ENCODE measurements around the gene MTHFD1L. TPM values are rescaled to one million over a fixed set of nuclear protein-coding genes. Genes with fewer than 3 reads are reported as not detected.

MTHFD1L gene
- total RNA-seq, 4 donors from 2014 or later = 0.35 to 1.6 (median 0.59) TPM; not detected in 1

GRCh38 chr6:151128763-151129370 lies 263.4 kb downstream of the MTHFD1L start:
- no peak overlapping the region for H3K27ac ChIP-seq
- H3K36me3 ChIP-seq = no peaks in the 10 kb centered on the region
- DNase-seq = no peak
- H3K4me3 ChIP-seq = no peak overlapping the region
- in situ Hi-C loops (cut with MboI; ENCODE audit: low sequenced_read_pairs in 4 of 4) = no loop called here
- no peak for TF ChIP-seq POLR2A (IDR thresholded peaks at IDR 0.05)
- no peak for TF ChIP-seq CTCF (IDR thresholded peaks at IDR 0.05 in 4 of 5, conservative IDR thresholded peaks at IDR 0.05 in 1 of 5)
- H3K27me3 ChIP-seq = no peaks in the 10 kb centered on the region
- intact Hi-C loops (cut with DNase I; ENCODE audit: low total_unique reads) = no loop called here
- H3K9me3 ChIP-seq = no peaks in the 10 kb centered on the region
- H3K4me1 ChIP-seq = no peaks in the 10 kb centered on the region
- ATAC-seq = no peak

GRCh38 chr6:151130329-151130728 lies 264.8 kb downstream of the MTHFD1L start:
- intact Hi-C loops (cut with DNase I; ENCODE audit: low total_unique reads) (no loop called here), in situ Hi-C loops (cut with MboI; ENCODE audit: low sequenced_read_pairs in 4 of 4) (no loop called here)
- no peak for ATAC-seq

GRCh38 chr6:151131324-151132007 lies 266.0 kb downstream of the MTHFD1L start:
- no peaks in the 10 kb centered on the region for H3K9me3 ChIP-seq
- in situ Hi-C loops (cut with MboI; ENCODE audit: low sequenced_read_pairs in 4 of 4) = no loop called here
- no peaks in the 10 kb centered on the region for H3K27me3 ChIP-seq
- no peak for TF ChIP-seq POLR2A (IDR thresholded peaks at IDR 0.05)
- no peak for TF ChIP-seq CTCF (IDR thresholded peaks at IDR 0.05 in 4 of 5, conservative IDR thresholded peaks at IDR 0.05 in 1 of 5)
- H3K36me3 ChIP-seq = no peaks in the 10 kb centered on the region
- no peak for DNase-seq
- no peak overlapping the region for H3K4me3 ChIP-seq
- H3K4me1 ChIP-seq = no peaks in the 10 kb centered on the region
- ATAC-seq = no peak
- intact Hi-C loops (cut with DNase I; ENCODE audit: low total_unique reads) = no loop called here
- H3K27ac ChIP-seq = no peak overlapping the region

More at GRCh38 chr6:151130329-151130728, 264.8 kb downstream of the MTHFD1L start:
- DNase-seq = no peak
- H3K4me3 ChIP-seq = no peak overlapping the region
- no peak for TF ChIP-seq POLR2A (IDR thresholded peaks at IDR 0.05)
- TF ChIP-seq CTCF (IDR thresholded peaks at IDR 0.05 in 4 of 5, conservative IDR thresholded peaks at IDR 0.05 in 1 of 5) = no peak
- H3K4me1 ChIP-seq = no peaks in the 10 kb centered on the region
- no peaks in the 10 kb centered on the region for H3K9me3 ChIP-seq
- H3K27ac ChIP-seq = no peak overlapping the region
- no peaks in the 10 kb centered on the region for H3K27me3 ChIP-seq
- H3K36me3 ChIP-seq = no peaks in the 10 kb centered on the region

- DNase-seq (no peak), ATAC-seq (peak in 1 of 2 donors; percentile 46)
- Histone ChIP-seq H3K4me1 (no peaks in the 10 kb centered on the region), H3K9me3 (no peaks in the 10 kb centered on the region), H3K27me3 (no peaks in the 10 kb centered on the region), H3K36me3 (no peaks in the 10 kb centered on the region), H3K27ac (no peak overlapping the region), H3K4me3 (no peak overlapping the region)
- in situ Hi-C loops (cut with MboI; ENCODE audit: low sequenced_read_pairs in 4 of 4) = no loop called here
- no peak for TF ChIP-seq POLR2A (IDR thresholded peaks at IDR 0.05)
- intact Hi-C loops (cut with DNase I; ENCODE audit: low total_unique reads) = no loop called here
Observed at GRCh38 chr6:151136141-151136755, 270.7 kb downstream of the MTHFD1L start.

GRCh38 chr6:151137542-151137941 lies 272.0 kb downstream of the MTHFD1L start:
- H3K4me1 ChIP-seq = peaks cover 0 to 5% of the 10 kb centered on the region in 2 donors
- no peak for ATAC-seq
- TF ChIP-seq CTCF (IDR thresholded peaks at IDR 0.05 in 4 of 5, conservative IDR thresholded peaks at IDR 0.05 in 1 of 5) = no peak
- TF ChIP-seq POLR2A (IDR thresholded peaks at IDR 0.05) = no peak
- in situ Hi-C loops (cut with MboI; ENCODE audit: low sequenced_read_pairs in 4 of 4) (no loop called here), intact Hi-C loops (cut with DNase I; ENCODE audit: low total_unique reads) (no loop called here)
- no peak overlapping the region for H3K27ac ChIP-seq
- H3K36me3 ChIP-seq = no peaks in the 10 kb centered on the region
- no peak for DNase-seq
- H3K27me3 ChIP-seq = no peaks in the 10 kb centered on the region
- no peaks in the 10 kb centered on the region for H3K9me3 ChIP-seq
- H3K4me3 ChIP-seq = no peak overlapping the region
